ENCODE data around the gene IGFLR1. TPM values are rescaled to one million over a fixed set of nuclear protein-coding genes. Genes with fewer than 3 reads are reported as not detected.
A peak's percentile ranks its signal among the peaks of the same experiment; 100 is the strongest.
"Not testable (repeated sequence)": the region's sequence is repeated elsewhere in the genome, so short reads cannot be mapped to it uniquely, and the experiment has no call there.

The IGFLR1 gene
- total and polyA plus RNA-seq, 9 donors = 2.1 to 5.6 (median 3.8) TPM

DNA sequence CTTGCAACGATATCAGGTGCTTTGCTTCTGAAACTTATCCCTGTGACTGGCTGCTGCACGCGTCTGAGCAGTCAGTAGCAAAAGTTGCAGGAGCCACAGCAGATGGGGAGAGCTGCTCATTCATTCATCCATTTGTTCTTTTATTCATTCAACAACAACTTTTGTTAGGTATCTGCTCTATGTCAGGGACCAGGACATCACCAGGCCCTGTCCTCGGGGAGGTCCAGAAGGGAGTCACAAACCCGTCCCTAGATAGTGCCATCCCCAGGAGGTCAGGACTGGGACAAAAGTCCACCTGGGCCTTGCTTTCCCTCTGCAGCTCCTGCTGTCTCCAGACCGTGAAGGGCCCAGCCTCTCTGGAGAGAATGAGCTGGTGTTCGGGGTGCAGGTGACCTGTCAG is 35.7 kb upstream of the IGFLR1 start:
- WGBS (ENCODE audit: insufficient coverage) = 93% methylated on average over 4 of the region's 7 CpGs
- H3K36me3 ChIP-seq (ENCODE audit: control insufficient read depth, insufficient read depth, low read length) = peaks cover 42% of the 10 kb centered on the region
- H3K4me1 ChIP-seq (ENCODE audit: control insufficient read depth, insufficient read depth, low read length) = peaks cover 21% of the 10 kb centered on the region
- H3K9me3 ChIP-seq (replicated peaks; ENCODE audit: control insufficient read depth, low read depth, low read length) = no peaks in the 10 kb centered on the region
- no peak for DNase-seq
- H3K27ac ChIP-seq (ENCODE audit: low read length) = no peak overlapping the region
- H3K4me3 ChIP-seq (ENCODE audit: low read length) = no peak overlapping the region
- H3K27me3 ChIP-seq (ENCODE audit: control insufficient read depth, insufficient read depth, low read length) = no peaks in the 10 kb centered on the region

DNA sequence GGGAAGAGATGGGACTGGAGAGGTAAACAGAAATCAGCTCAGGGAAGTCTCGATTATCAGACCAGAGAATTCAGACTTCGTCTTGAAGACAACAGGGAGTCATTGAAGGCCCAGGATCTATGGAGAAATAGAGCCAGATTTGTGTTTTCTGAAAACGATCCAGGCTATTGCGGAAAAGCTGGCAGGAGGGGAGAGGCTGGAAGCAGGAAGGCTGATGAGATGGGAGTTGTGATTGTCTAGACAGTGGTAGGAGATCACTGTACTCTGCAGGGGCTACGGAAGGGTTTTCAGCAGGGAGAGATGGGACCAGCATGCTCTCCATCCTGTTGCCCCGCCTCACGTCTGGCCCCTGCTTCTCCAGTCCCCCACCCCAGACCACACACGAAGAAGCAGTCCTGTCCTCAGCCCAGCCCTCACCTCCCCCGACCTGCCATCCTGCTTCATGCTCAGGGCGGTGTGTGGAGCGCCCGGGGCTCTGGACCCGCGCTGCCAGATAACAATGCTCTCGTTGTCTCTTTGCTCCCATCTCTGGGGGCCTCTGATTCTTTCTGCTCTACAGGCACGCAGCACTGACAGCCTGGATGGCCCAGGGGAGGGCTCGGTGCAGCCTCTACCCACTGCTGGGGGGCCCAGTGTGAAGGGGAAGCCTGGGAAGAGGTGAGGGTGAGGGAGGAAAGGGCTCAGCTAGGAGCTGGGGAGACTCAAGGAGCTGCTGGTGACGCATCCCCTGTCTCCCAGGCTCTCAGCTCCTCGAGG is 35.0 kb upstream of the IGFLR1 start:
- H3K27me3 ChIP-seq (ENCODE audit: control insufficient read depth, insufficient read depth, low read length) = no peaks in the 10 kb centered on the region
- H3K9me3 ChIP-seq (replicated peaks; ENCODE audit: control insufficient read depth, low read depth, low read length) = no peaks in the 10 kb centered on the region
- peaks cover 36% of the 10 kb centered on the region for H3K36me3 ChIP-seq (ENCODE audit: control insufficient read depth, insufficient read depth, low read length)
- DNase-seq = peak; percentile 46
- no peak overlapping the region for H3K4me3 ChIP-seq (ENCODE audit: low read length)
- peaks cover 21% of the 10 kb centered on the region for H3K4me1 ChIP-seq (ENCODE audit: control insufficient read depth, insufficient read depth, low read length)
- WGBS (ENCODE audit: insufficient coverage) = 26% methylated on average over 12 of the region's 19 CpGs
- no peak overlapping the region for H3K27ac ChIP-seq (ENCODE audit: low read length)

DNA sequence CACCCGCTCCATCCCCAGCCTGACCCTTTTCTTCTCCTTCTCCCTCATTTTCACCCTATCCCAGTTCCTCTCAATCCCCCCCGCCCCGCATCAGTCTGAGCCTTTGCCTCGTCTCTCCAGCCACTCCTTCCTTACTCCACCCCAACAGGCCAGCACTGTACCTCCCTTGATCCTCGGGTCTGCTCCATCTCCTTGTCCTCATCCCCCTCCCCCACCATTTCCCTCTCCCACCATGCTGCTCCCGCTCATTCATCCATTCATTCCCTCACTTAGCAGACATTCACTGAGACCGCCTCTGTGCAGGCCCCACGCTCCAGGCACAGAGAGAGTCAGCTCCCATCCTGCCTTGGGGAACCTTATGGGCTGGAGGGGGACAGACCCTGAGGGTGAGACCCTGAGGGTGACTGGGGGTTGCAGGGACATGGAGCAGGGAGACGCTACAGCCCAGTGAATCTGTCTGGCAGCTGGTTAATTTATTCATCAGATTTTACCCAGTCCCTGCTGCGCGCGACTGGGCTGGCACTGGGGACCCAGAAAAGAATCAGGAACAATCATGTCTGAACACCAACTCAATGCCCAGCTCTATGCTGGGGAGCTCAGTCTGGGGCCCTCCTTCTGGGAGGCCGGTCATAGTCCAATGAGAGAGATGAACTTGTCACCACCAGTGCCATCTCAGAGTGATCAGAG is 34.0 kb upstream of the IGFLR1 start:
- Histone ChIP-seq H3K27me3 (ENCODE audit: control insufficient read depth, insufficient read depth, low read length) (no peaks in the 10 kb centered on the region), H3K36me3 (ENCODE audit: control insufficient read depth, insufficient read depth, low read length) (peaks cover 26% of the 10 kb centered on the region), H3K4me1 (ENCODE audit: control insufficient read depth, insufficient read depth, low read length) (peaks cover 21% of the 10 kb centered on the region), H3K9me3 (replicated peaks; ENCODE audit: control insufficient read depth, low read depth, low read length) (no peaks in the 10 kb centered on the region), H3K27ac (ENCODE audit: low read length) (no peak overlapping the region), H3K4me3 (ENCODE audit: low read length) (peak overlapping the region; percentile 72)
- DNase-seq = peak; percentile 33
- WGBS (ENCODE audit: insufficient coverage) = 16% methylated on average over 8 of the region's 13 CpGs

DNA sequence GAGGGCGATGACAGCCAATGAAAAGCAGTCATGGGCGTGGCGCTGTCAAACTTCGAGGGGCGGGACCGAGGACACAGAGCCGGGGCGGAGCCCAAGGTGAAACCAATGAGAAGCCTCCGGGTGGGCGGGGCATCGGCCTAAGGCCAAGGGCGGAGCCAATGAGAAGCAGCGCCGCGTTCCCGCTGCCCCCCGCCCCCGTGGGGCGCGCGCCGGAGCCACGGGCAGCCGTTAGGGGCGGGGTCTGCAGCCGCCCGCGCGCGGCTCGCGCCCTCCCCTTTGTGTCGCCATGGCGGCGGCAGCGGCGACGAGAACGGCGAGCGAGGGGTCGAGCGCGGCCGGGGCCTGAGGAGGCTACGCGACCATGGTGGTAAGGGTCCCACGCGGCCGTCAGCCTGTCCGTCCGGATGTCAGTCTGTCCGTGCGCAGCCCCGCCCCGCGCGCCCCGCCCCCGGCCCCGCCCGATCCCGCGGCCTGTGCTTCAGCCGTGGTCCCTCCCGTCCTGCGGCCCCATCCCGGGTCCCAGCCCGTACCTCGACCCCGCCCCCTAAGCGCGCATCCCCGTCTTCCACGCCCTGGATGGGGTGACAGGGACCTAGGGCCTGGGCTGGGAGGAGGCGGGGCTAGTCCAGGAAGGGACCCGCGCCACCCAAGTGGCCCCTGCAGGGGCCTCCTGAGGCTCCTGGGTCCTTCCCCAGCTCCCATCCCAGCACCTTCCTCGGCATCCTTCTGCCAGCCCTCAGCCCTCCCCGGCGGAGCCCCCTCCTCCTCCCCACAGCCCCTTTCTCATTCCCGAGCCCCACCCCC is 33.2 kb upstream of the IGFLR1 start, which contains the start of gene ARHGAP33:
TSS of gene ARHGAP33 (plus strand) at position 267 of the 804 bp plus-strand sequence. CDS start at position 362, 95 bp downstream.
- Histone ChIP-seq H3K36me3 (ENCODE audit: control insufficient read depth, insufficient read depth, low read length) (peaks cover 21% of the 10 kb centered on the region), H3K27ac (ENCODE audit: low read length) (no peak within 1 kb of the TSS), H3K4me3 (ENCODE audit: low read length) (peak within 1 kb of the TSS; percentile 72), H3K9me3 (replicated peaks; ENCODE audit: control insufficient read depth, low read depth, low read length) (no peaks in the 10 kb centered on the region), H3K4me1 (ENCODE audit: control insufficient read depth, insufficient read depth, low read length) (peaks cover 21% of the 10 kb centered on the region), H3K27me3 (ENCODE audit: control insufficient read depth, insufficient read depth, low read length) (no peaks in the 10 kb centered on the region)
- WGBS (ENCODE audit: insufficient coverage) = under 1% methylated on average over 76 of the region's 82 CpGs
- peak; percentile 99 for DNase-seq

DNA sequence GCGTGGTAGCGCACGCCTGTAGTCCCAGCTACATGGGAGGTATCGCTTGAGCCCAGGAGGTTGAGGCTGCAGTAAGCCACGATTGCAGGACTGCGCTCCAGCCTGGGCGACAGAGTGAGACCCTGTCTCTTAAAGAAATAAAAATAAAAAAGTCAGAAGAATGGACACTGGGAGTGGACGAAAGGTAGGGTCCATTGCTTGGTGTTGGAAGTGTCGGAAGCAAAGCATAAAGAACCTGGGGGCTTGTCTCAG is 32.7 kb upstream of the IGFLR1 start:
- Histone ChIP-seq H3K4me1 (ENCODE audit: control insufficient read depth, insufficient read depth, low read length) (peaks cover 21% of the 10 kb centered on the region), H3K27ac (ENCODE audit: low read length) (no peak overlapping the region), H3K9me3 (replicated peaks; ENCODE audit: control insufficient read depth, low read depth, low read length) (no peaks in the 10 kb centered on the region), H3K4me3 (ENCODE audit: low read length) (peak overlapping the region; percentile 24), H3K27me3 (ENCODE audit: control insufficient read depth, insufficient read depth, low read length) (no peaks in the 10 kb centered on the region), H3K36me3 (ENCODE audit: control insufficient read depth, insufficient read depth, low read length) (peaks cover 18% of the 10 kb centered on the region)
- DNase-seq = no peak
- 31% methylated on average over 9 of the region's 9 CpGs for WGBS (ENCODE audit: insufficient coverage)

DNA sequence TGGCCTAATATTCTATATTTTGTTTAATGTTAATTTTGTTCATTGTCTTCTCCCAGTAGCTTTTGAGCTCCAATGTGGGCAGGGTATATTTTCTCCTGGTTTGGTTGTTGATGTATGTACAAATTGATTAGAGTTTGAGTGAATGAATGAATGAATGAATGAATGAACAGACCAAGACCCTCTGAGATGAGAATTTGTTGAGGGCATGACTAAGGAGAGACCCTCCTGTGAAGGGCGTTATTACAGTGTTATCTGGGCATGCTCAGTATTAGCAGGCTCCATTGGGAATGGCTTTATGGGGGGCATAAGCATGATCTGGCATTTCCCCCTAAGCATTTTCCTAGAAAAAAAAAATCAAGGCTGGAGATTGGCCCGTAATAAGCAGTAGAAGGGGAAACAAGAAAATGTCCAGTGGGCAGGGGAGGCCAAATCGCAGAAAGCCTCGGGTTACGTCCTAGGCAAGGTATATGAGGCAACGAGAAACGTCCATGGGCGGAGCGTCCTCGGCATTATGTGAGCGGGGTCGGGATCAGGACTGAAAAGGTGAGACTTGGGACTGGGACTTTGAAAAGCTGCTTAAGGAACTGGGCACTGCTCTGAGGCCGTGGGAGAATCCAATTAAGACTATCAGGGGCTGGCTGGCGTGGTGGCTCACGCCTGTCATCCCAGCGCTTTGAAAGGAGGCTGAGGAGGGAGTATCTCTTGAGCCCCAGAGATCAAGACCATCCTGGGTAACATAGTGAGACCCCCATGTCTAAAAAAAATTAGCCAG is 32.2 kb upstream of the IGFLR1 start:
- Histone ChIP-seq H3K36me3 (ENCODE audit: control insufficient read depth, insufficient read depth, low read length) (peaks cover 15% of the 10 kb centered on the region), H3K4me3 (ENCODE audit: low read length) (peak overlapping the region; percentile 24), H3K27me3 (ENCODE audit: control insufficient read depth, insufficient read depth, low read length) (no peaks in the 10 kb centered on the region), H3K9me3 (replicated peaks; ENCODE audit: control insufficient read depth, low read depth, low read length) (no peaks in the 10 kb centered on the region), H3K27ac (ENCODE audit: low read length) (no peak overlapping the region), H3K4me1 (ENCODE audit: control insufficient read depth, insufficient read depth, low read length) (peaks cover 21% of the 10 kb centered on the region)
- WGBS (ENCODE audit: insufficient coverage) = 58% methylated on average over 15 of the region's 16 CpGs
- no peak for DNase-seq

DNA sequence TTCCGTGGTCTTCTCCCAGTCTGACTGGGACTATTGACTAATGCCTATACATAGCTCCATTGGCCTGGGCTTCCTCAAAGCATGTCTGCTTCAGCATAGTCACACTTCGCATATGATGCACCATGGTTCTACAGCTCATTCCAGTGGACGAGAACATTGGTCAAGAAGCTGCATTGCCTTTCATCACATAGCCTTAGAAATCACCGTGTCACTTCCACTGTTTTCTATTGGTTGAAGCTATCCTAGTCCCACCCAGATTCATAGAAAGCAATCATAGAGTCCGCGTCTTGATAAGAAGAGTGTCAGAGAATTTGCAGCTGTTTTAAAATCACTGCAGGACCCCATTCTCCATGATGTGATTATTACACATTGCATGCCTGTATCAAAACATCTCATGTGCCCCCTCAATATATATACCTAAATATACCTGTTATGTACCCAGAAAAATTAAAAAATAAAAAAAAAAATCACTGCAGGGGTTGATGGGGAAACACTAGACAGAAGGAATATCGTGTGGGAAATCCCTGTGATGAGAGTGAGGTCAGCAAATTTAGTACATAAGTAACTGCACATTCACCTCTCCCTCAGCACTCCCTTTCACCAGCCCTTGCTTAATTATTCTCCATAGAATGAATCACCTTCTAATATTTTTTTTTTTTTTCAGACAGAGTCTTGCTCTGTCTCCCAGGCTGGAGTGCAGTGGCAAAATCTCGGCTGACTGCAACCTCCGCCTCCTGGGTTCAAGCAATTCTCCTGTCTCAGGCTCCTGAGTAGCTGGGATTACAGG is 31.0 kb upstream of the IGFLR1 start:
- Histone ChIP-seq H3K27ac (ENCODE audit: low read length) (no peak overlapping the region), H3K36me3 (ENCODE audit: control insufficient read depth, insufficient read depth, low read length) (peaks cover 18% of the 10 kb centered on the region), H3K4me1 (ENCODE audit: control insufficient read depth, insufficient read depth, low read length) (peaks cover 22% of the 10 kb centered on the region), H3K4me3 (ENCODE audit: low read length) (no peak overlapping the region), H3K9me3 (replicated peaks; ENCODE audit: control insufficient read depth, low read depth, low read length) (no peaks in the 10 kb centered on the region), H3K27me3 (ENCODE audit: control insufficient read depth, insufficient read depth, low read length) (no peaks in the 10 kb centered on the region)
- 79% methylated on average over 4 of the region's 9 CpGs for WGBS (ENCODE audit: insufficient coverage)
- no peak for DNase-seq

DNA sequence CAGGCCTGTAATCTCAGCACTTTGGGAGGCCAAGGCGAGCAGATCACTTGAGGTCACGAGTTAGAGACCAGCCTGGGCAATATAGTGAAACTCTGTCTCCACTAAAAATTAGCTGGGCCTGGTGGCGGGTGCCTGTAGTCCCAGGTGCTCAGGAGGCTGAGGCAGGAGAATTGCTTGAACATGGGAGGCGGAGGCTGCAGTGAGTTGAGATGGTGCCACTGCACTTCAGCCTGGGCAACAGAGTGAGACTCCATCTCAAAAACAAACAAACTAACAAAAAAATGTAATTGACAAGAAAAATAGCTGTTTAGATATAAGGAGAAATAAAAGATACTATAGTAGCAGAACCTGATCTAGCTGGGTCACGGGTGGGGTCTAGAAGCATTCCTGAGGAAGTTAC is 30.1 kb upstream of the IGFLR1 start:
- not testable (repeated sequence) for DNase-seq
- WGBS (ENCODE audit: insufficient coverage) = 92% methylated on average over 2 of the region's 5 CpGs
- peaks cover 11% of the 10 kb centered on the region for H3K36me3 ChIP-seq (ENCODE audit: control insufficient read depth, insufficient read depth, low read length)

DNA sequence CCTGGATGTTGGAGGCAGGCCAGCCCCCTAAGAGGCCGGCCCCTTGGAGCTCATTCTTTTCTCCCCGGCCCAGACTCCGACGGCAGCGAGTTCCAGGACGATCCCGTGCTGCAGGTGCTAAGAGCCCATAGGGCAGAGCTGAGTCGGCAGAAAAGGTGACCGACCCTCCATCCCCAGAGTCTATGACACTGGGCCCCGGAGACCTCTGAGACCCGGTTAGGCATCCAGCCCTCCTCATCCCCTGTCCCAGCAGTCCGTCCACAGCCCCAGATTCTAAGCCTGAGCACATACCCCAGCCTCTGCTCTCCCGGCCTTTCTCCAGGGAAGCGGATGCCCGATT is 25.8 kb upstream of the IGFLR1 start:
- Histone ChIP-seq H3K4me1 (ENCODE audit: control insufficient read depth, insufficient read depth, low read length) (peaks cover 12% of the 10 kb centered on the region), H3K36me3 (ENCODE audit: control insufficient read depth, insufficient read depth, low read length) (peaks cover 33% of the 10 kb centered on the region), H3K27me3 (ENCODE audit: control insufficient read depth, insufficient read depth, low read length) (no peaks in the 10 kb centered on the region), H3K9me3 (replicated peaks; ENCODE audit: control insufficient read depth, low read depth, low read length) (no peaks in the 10 kb centered on the region), H3K4me3 (ENCODE audit: low read length) (no peak overlapping the region), H3K27ac (ENCODE audit: low read length) (no peak overlapping the region)
- no peak for DNase-seq
- WGBS (ENCODE audit: insufficient coverage) = 38% methylated on average over 14 of the region's 15 CpGs

More for the DNA sequence above, 30.1 kb upstream of the IGFLR1 start:
- H3K4me3 ChIP-seq (ENCODE audit: low read length); H3K9me3 ChIP-seq (replicated peaks; ENCODE audit: control insufficient read depth, low read depth, low read length); H3K27me3 ChIP-seq (ENCODE audit: control insufficient read depth, insufficient read depth, low read length); H3K27ac ChIP-seq (ENCODE audit: low read length): not testable (repeated sequence)
- peaks cover 29% of the 10 kb centered on the region for H3K4me1 ChIP-seq (ENCODE audit: control insufficient read depth, insufficient read depth, low read length)

Measured in muscle of leg (tissue), 11 donors.